HG02588 (cell line): ENCODE results near the gene VLDLR.

Source experiments
- ATAC-seq: cut with Tn5 transposase; IDR thresholded peaks from one replicate; pipeline ENCODE4 v1.9.1; 2021; ENCODE audit warnings: mild to moderate bottlenecking, moderate library complexity; ENCODE audit not compliant: unreplicated experiment

VLDLR gene

GRCh38 chr9:2620919-2621721 lies 467 bp upstream of the VLDLR start:
- peak; percentile 34 for ATAC-seq

- peak; percentile 45 for ATAC-seq
These were observed 1.1 kb downstream of the VLDLR start for GRCh38 chr9:2622461-2623287.

- ATAC-seq, result no peak
These were observed 1.9 kb downstream of the VLDLR start for GRCh38 chr9:2623288-2624050.

GRCh38 chr9:2624051-2624682 lies 2.6 kb downstream of the VLDLR start:
- ATAC-seq, result no peak

- no peak for ATAC-seq
These were observed 3.8 kb downstream of the VLDLR start for GRCh38 chr9:2625427-2625826.

GRCh38 chr9:2628919-2629318 lies 7.3 kb downstream of the VLDLR start:
- no peak for ATAC-seq

- no peak for ATAC-seq
These were observed 8.6 kb downstream of the VLDLR start for GRCh38 chr9:2630158-2630557.

- no peak for ATAC-seq
These were observed 9.7 kb downstream of the VLDLR start for GRCh38 chr9:2631263-2631662.

GRCh38 chr9:2634153-2634552 lies 12.6 kb downstream of the VLDLR start:
- ATAC-seq, result no peak

- ATAC-seq, result no peak
These were observed 13.2 kb downstream of the VLDLR start for GRCh38 chr9:2634818-2635217.

- no peak for ATAC-seq
These were observed 14.3 kb downstream of the VLDLR start for GRCh38 chr9:2635922-2636321.

GRCh38 chr9:2637390-2637789 lies 15.8 kb downstream of the VLDLR start:
- ATAC-seq, result no peak

GRCh38 chr9:2638871-2639673 lies 17.5 kb downstream of the VLDLR start:
- ATAC-seq, result peak; percentile 96

GRCh38 chr9:2639786-2640185 lies 18.2 kb downstream of the VLDLR start:
- ATAC-seq, result no peak

GRCh38 chr9:2640570-2640969 lies 19.0 kb downstream of the VLDLR start:
- ATAC-seq, result no peak

- ATAC-seq, result no peak
These were observed 19.4 kb downstream of the VLDLR start for GRCh38 chr9:2641033-2641432.

GRCh38 chr9:2642068-2642467 lies 20.5 kb downstream of the VLDLR start:
- ATAC-seq, result no peak

- peak; percentile 75 for ATAC-seq
These were observed 24.0 kb downstream of the VLDLR start for GRCh38 chr9:2645569-2645968.

GRCh38 chr9:2655411-2655901 lies 33.9 kb downstream of the VLDLR start:
- ATAC-seq, result no peak

- ATAC-seq, result no peak
These were observed 35.8 kb downstream of the VLDLR start for GRCh38 chr9:2657427-2657826.
